Omental fat pad (tissue), 4 donors: ENCODE measurements around the gene ART4. TPM values are rescaled to one million over a fixed set of nuclear protein-coding genes. Genes with fewer than 3 reads are reported as not detected.

ENCODE experiments used
- ATAC-seq: fragments of 150-250 bp; one replicate; pipeline ENCODE4 v1.9.1; 2016; ENCODE audit warnings: mild to moderate bottlenecking, moderate library complexity; ENCODE audit not compliant: low FRiP score
- DNase-seq: peaks from one replicate; pipeline ENCODE4 v3.0.0-alpha.2; 2019; ENCODE audit warnings: low spot score
- total RNA-seq, 4 donors: library from RNA; depleted of rRNA; stranded (reverse); fragments of >200 nt; gene quantifications; one replicate each; pipeline ENCODE4 v1.1.0, GENCODE V29; 2016
- TF ChIP-seq, protein P1 (sequence below), 3 donors: fragments of 450-650 bp; IDR thresholded peaks; one replicate each; pipeline ENCODE4 v1.5.1; 2016 to 2017; ENCODE audit warnings: antibody characterized with exemption in 3 of 3, mild to moderate bottlenecking in 3 of 3, moderate library complexity in 2 of 3

Gene ART4, protein sequence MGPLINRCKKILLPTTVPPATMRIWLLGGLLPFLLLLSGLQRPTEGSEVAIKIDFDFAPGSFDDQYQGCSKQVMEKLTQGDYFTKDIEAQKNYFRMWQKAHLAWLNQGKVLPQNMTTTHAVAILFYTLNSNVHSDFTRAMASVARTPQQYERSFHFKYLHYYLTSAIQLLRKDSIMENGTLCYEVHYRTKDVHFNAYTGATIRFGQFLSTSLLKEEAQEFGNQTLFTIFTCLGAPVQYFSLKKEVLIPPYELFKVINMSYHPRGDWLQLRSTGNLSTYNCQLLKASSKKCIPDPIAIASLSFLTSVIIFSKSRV
- 1 to 10 TPM; 1.9 to 6.2 (median 4.3) TPM for total RNA-seq

DNA sequence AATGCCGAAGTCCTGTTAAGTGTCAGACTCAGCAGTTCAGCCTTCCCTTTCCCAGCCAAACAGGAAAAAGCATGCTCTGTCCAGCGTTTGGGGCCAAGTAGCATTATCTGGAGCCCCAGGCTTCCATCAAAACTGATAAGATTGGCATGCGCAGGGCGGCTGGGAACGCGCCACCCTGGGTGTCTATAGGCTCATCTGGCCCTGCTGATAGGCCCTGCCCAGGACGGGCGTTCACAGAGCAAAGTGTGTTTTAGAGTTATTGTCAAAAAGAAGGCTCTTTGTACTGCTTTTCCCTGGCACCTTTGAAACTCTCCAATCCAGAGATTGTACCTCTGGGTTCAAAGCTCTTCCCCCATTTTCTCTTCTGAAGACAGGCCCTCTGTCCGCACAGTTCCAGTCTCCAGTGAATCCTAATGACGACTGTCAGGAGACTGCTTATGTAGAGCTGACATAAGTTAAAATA, at the start of gene ART4:
ART4 (minus strand) TSS at position 102 of the 463 bp plus-strand sequence. CDS start 413 bp downstream, outside the sequence.
- DNase-seq = no peak
- no peak for ATAC-seq
- TF ChIP-seq, protein P1, sequence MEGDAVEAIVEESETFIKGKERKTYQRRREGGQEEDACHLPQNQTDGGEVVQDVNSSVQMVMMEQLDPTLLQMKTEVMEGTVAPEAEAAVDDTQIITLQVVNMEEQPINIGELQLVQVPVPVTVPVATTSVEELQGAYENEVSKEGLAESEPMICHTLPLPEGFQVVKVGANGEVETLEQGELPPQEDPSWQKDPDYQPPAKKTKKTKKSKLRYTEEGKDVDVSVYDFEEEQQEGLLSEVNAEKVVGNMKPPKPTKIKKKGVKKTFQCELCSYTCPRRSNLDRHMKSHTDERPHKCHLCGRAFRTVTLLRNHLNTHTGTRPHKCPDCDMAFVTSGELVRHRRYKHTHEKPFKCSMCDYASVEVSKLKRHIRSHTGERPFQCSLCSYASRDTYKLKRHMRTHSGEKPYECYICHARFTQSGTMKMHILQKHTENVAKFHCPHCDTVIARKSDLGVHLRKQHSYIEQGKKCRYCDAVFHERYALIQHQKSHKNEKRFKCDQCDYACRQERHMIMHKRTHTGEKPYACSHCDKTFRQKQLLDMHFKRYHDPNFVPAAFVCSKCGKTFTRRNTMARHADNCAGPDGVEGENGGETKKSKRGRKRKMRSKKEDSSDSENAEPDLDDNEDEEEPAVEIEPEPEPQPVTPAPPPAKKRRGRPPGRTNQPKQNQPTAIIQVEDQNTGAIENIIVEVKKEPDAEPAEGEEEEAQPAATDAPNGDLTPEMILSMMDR (IDR thresholded peaks at IDR 0.05) = no peak

DNA sequence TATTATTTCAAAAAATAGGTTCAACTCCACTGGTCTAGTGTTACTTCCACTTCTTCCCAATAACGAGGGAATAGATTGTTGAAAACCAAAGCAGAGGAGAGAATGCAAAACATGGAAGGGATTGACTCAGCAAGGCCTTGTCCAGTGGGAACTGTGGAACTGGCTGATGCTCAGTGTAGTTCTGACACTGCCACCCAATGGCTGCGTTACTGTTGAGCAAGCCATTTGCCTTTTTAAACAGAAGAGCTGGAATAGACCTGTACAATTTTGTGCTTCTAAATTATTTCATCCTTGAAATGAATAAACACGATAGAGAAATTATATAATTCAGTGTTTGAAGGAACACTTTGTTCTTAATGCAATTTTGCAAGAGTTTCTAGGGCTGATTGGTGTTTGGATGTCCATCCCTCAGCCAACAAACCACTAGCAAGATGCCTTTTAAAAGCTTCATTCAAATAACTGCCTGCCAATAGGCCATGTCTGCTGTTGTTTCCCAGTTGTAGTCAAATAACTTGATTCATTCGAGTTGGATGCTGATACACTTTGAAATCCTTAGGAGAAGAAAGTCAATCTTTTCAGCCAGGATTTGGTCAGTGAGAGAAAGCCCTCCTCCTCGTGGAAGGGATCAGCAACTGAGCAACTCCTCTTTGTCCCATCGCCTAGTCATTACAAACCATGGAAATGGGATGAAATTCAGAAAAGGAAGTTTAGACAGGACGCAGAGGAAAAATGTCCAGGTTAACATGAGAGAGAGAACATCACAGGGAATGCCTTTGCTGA, 49.6 kb upstream of the ART4 start:
- DNase-seq = no peak

DNA sequence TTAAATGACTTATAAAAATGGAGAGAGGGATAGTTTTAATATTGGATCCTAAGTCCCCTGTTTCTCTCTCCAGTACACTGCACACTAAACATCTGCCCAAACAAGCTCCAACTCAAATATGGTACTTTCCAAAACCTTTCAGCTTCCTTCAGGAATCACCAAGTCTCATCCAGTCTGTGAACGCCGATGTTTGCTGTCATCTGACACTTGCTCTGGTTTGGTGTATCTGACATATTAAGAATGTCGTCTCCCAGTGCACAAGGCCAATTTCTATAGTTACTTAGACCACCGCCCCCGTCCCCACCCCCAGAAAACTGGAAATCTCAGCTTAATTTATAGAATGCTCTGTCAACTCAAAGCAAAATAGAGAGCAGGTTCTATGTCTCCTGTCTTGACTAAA, 47.4 kb upstream of the ART4 start:
- DNase-seq = no peak
- no peak for ATAC-seq
- TF ChIP-seq, protein P1 (IDR thresholded peaks at IDR 0.05) = no peak

More for the DNA sequence above, 49.6 kb upstream of the ART4 start:
- TF ChIP-seq, protein P1 (IDR thresholded peaks at IDR 0.05) = no peak
- ATAC-seq = peak; percentile 56

DNA sequence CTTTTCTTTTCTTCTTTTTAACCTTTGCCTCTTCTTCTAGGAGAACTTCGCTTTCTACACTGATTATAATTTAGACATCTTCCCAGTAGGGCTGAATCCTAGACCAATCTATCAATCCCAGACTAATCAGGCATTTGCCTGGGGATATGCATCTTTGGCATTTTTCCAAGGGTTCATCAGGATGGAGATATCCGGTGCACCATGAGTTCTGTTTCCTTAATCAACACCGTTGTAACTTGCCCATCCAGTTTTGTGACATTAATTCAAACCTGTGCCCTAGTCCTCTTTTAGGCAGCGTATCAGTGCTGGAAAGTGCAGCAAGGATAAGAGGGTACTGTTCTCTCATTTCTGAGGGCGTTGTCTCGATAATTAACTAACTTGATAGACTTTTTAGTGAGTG, 42.9 kb upstream of the ART4 start:
- ATAC-seq (no peak), DNase-seq (no peak)
- TF ChIP-seq, protein P1 (IDR thresholded peaks at IDR 0.05) = no peak

DNA sequence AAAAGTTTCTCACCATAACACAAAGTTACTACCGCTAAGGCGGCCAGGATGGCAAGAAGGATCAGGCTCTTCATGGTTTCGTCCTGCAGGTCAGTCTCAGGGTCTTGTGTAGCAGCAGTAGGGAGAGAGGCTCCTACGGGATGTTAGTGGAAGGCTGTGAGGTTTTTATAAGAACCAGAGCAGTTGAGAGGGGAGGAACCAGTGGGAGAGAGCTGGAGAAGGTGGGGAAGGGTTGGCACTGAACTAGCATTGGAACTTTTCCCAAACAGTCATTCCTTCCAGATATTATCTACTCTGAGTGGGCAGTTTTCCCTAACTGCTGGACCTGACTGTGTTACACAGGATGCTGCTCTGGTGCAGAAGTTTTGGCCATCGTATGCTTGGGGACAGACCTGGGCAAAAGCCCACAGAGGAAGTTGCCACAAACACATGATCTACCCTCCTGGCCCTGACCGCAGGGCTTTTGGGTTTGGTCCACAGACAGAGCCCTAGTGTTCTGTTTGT, 42.4 kb upstream of the ART4 start, which contains the start of gene MGP:
MGP (minus strand) TSS at position 137 of the 504 bp plus-strand sequence; CDS start at position 74, 63 bp downstream.
- TF ChIP-seq, protein P1 (IDR thresholded peaks at IDR 0.05) = no peak
- ATAC-seq (peak; percentile 83), DNase-seq (no peak)

DNA sequence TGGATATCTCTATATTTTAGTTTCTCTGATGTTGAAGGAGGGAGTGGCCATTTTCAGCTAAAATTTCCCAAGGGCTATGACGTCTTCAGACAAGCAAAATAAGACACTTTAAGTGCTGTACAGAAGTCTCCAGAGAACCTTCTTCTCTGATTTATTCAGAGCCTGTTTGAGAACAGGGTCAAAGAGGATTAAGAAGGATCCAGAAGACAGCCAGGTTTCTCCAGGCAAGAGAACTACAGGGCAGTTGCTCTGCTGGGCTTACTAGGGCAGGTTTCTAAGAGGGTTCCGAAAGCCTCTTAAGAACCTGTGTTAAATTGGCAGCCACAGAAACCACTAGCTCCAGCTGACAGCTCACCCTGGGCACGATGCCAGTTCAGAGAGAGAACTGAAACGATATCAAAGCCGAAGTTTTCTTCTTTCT, 41.1 kb upstream of the ART4 start:
- DNase-seq (peak; percentile 82), ATAC-seq (peak; percentile 73)
- TF ChIP-seq, protein P1 (IDR thresholded peaks at IDR 0.05) = no peak
